GM19467 (cell line): ENCODE data around the gene ZNF385A.

Experiments used
- ATAC-seq: cut with Tn5 transposase; IDR thresholded peaks from one replicate; pipeline ENCODE4 v1.9.1; 2021; ENCODE audit warnings: mild to moderate bottlenecking, moderate library complexity; ENCODE audit not compliant: unreplicated experiment

ZNF385A gene

DNA sequence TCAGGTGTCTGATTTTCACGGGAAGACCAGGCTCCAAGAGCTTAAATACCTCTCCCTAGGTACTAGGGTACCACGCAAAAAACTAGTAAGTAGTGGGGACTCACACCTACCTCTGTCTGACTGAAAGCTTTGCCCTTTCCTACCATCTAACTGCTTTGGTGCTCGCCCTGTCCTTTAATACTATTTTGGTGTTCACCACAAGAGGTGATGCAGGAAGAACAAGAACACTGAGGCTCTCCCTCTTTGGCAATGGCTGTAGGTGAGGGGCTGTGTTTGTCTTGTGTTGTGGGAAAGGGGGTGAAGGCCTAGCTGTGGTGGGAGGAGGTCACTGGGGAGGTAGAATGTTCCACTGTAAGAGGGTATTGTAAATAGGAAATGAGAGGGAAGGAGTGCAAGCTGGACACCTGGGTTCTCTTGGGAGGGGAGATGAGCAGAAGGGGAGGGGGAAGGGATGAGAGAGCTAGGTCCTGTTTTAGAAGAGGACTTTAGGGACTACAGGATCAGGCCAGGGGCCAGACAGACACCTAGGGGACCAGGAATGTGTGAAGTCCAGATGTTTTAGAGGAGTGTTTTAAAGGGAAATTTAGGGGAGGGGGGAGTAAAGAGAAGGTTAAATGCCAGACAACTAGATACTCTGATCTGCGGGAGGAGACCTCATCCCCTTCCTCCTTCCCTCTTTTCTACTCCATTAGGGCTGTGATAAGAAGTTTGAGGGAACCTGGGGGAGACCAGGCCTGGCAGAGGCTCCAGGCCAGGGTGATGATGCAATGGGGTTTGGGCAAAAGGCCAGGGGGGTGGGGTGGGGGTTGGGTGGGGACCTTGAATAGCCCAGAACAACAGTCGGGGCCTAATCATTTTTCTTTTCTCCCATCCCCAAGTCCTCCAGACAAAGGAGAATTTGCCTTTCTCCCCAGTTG lies 32.4 kb upstream of the ZNF385A start:
- no peak for ATAC-seq

DNA sequence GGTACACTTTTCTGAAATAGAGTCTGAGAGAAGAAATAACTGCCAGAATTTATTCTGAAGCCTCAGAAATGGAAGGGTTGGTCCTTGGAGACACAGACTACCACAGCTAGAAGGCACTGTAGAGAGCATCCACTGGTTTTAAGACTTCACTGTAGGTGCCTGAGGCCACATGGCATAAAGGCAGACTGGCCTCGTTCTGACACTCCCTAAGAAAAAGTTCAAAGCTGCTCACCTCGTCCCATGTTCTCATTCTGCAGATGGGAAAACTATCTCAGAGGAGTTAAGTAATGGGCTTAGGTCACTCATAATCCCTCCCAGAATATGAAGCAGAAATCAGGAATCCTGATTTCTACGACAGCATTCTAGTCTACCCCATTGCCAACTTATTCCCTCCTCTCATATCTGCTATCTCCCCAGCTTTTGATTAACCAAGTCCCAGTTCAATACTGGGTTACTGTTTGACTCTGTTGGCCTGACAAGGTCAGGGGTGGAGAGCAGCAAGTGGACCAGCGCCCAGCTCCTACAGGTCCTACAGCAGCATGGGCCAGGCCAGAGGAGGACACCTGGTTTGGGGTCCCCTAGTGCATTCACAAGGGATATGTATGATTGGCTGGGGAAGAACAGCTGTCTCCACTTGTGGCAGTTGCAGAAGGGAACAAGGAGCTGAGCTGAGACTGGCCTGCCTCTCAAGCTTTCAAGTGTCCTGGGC lies 30.8 kb upstream of the ZNF385A start:
- ATAC-seq: no peak

DNA sequence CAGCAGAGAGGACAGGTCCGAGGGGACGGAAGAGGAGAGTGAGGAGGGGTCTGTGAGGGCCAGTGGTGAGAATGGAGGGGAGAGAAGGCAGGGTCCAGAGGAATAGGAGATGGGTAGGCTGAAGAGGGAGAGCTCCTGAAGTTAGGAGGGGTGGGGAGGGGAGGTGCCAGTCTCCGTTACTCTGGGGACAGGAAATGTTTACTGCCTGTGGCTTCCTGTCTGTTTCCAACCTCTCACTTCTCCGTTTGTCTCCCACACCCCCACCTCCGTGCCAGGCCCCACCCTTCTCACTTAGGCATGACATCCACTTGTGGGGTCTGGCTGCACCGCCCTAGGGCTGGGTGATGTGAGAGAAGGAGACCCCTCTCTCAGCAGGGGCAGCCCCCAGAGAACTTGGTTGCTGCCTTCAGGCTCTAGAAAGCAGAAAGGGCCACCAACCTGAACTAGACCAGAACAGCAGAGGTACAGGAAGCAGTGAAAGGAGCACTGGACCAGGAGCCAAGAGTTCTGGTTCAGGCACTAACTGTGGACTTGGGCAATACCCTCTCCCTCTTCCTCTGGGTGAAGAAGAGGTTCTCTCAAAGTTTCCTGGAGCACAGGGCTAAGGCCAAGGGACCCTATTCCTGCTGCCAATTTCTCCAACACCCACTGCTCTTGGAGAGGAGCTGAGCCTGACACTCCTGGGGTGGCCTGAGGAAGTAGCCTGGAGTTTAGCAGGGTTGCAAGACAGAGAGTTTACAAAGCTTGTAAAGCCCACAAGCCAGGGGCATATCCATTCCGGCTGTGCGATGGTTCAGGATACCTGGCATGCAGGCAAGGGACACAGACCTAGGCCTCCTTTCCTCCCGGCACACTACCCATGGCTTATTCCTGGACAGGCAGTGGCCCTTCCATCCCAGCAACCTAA lies 29.0 kb upstream of the ZNF385A start:
- no peak for ATAC-seq

DNA sequence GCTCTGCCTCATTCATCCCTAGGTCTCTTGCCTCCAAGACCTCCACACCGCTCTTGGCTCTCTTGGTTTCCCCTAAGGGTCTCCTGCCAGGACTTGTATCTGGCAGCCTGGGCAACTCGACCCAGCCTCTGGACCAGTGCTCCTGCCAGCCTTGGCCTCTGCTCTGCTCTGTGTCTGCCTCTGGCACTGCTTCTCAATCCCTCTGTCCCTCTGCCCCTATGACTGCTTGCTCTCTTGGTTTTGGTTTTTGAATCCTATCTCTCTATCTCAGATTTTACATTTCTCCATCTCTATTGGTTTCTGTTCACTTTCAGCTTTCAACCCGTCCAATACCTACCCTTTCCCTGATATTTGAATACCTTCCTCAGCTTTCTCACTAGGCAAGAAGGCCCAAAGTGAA lies 28.3 kb upstream of the ZNF385A start:
- no peak for ATAC-seq

DNA sequence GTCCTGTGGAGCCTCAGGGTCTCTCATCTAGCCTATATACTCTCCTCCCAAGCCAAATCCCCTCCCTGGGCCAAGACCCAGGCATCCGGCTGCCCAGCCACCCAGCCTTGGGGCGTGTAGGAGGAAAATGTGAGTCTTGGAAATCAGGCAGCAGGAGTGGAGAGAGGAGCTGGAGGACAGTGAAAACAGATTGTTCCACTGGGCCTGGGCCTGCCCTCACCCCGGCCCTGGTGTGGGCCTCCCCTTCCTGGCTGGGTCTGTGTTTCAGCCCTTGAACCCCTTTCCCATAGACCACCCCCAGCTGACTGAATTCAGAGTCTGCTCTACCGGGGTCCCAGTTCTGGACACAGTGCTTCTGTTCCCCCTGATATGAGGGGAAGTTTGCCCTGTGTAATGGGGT lies 27.8 kb upstream of the ZNF385A start:
- no peak for ATAC-seq

DNA sequence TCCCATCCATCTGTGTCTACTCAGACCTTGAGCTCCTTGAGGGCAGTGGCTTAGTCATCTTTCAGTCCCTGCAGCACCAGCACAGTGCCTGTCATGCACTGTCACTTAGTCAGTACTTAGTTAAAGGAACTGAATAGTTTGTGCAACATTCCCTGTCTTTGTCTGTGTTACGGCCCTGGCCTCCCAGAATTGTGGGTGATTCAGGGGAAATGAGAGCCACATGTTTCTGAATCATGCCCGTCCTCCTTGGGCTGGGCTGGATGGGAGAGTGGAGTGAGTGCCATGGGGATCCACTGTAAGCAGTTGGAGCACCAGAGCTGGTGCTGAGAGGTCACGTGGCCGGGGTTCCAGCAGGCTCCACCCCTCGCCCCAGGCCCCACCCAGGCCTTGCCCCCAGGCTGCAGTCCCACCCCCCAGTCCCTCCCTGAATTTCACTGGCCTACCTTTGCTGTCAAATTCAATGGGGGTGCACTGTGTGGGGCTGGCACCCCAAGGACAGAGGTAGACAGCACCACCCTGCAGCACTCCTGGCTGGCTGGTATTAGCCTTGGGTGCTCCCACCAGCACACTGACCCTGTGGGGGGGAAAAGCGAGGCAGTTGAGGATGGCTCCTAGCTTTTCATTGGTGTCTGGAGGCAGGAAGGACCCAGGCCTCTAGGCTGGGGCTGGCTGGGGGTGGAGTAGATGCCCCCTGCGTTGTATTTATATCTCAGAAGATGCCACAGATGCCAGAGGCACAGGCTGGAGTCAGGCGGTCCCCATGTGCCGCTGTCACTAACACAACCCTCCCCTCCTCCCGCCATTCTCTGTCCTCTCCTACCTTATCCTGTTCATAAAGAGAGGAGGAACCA lies 27.1 kb upstream of the ZNF385A start:
- ATAC-seq: no peak

DNA sequence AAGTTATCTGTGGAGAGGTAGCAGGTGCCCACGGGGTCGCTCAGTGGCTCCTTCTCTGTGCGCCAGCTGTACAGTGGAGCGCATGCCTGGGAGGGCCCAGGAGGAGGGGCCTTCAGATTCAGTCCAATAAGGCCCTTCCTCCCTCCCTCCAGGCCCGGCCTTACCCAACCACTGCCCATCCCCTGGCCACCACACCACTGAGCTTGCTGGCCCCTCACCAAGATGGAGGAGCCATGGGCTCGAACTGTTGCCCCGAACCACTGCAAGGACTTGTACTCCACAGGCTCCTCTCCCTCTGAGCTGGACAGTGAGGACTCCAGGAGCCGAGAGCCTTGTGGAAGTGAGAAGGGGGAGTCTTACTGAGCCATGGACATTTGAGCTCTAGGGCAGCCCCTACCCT lies 24.7 kb upstream of the ZNF385A start:
- no peak for ATAC-seq

DNA sequence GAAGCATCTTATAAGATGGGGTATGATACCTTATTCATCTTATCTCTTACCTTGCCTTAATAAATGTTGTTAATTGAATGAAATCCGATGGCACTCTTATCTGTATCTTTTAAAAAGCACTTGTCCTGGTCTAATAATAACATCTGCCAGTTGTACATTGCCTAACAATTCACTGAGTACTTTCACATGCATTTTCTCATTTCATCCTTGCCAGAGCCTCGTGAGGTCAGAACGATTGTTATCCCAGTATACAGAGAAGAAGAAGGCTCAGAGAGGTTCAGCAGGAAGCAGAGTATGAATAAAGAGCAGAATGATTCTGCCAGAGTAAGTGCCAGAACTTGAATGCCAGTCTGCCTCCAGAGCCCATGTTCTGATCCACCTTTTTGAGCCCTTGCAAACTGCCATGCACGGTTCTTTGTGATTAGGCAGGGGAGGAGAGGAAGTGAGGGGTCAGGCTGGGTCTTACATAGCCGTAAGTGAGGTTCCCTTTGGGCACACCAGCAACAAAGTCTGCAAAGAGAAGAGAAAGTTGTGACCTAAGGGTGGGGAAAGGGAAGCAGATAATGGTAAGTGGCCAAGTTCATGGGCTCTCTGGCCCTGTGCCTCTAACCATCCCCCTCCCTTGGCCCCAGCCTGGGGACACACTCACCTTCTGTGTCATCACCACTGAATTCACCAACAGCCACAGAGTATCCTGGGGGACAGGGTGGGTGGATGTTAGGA lies 22.8 kb upstream of the ZNF385A start:
- ATAC-seq: no peak

DNA sequence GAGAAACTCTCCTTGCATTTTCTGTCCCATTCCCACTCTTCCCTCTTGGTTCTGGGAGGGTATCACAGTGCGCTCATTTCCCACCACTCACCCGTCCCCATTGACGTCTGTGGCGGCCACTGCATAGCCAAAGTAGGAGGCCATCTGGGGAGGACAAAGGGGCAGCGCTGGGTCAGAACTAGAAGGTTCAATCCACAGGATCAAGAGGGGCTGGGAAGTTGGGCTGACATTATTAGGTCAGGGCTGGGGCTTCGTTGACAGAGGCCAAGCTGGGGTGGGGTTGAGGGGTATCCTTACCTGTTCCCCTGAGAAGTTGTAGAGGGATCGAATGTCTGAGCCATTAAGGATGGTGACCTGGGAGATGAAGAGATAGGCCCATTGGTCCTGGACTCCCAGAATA lies 21.0 kb upstream of the ZNF385A start:
- ATAC-seq: no peak

DNA sequence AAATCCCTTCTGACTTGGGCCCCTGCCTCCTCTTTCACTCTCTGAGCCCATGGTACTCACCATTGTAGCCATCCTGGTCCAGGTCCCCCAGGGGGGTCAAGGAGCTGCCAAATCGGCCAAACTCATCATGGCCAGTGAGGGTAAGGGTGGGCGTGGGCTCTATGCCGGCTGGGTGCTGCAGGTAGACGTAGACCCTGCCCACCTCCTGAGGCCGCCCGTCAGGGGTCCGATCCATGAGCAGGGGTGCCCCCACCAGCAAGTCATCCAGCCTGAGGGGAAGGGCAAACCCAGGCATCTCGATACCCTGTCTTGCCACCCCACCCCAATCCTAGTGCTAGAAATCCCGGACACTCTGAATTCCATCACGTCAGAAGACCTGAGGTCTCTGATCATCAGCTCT lies 20.6 kb upstream of the ZNF385A start:
- ATAC-seq: no peak

DNA sequence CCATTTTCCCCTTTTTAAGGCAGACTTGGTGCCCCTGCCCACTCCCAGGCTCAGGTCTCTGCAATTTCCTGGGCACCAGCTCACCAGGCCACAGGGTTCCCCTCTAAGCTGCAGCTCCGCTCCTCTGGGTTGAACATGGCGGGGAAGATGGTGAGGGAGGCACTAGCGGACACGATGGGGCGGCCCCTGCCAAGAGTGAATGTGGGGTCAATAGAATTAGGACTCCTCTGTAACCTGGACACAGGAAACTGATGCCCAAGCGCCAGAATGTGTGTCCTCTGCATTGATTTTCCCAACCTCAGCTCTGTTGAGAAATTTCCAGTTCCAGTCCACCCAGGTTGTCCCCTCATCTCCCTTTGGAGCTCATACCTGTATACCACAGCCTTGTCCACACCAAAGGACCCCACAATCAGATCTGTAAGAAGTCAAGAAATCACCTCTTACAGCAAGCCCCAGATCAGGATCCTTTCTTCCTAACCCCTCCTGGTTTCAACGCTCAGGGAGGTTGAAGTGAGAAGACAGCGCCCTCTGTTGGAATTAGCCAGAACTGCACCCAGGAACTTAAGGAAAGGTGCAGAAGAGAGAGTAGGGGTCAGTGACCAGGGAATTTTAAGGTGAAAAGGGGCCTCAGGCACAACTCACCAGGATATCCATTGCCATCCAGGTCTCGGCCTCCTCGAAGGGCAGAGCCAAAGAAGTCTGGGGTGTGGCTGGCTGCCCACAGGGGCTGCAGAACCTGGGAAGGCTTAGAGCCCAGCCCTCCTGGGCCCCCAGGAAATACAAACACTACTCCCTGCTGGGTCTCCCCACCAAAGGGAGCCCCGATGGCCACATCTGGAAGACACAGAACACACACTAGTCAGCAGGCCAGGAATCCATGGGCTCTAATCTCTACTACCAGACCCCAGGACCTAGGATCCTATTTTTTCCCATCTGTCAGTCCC lies 19.8 kb upstream of the ZNF385A start:
- no peak for ATAC-seq

DNA sequence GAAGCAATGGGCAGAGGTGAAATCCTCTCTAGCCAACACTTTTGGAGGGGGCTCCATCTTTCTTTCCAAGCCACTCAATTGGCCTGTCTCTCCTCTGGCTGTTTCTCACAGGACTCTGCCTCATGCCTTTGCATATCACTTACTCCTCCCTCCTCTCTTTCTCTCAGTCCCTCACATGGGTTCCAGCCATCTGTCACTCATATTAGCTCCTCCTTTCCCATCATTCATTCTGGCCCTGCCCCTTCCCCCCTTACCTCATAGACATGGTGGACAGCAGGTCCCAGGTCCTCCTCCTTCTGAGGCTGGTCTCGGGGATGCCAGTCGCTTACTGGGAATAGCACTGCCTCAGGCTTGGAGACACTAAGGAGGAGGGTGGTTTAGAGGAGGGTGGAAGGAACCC lies 16.6 kb upstream of the ZNF385A start:
- ATAC-seq: no peak

DNA sequence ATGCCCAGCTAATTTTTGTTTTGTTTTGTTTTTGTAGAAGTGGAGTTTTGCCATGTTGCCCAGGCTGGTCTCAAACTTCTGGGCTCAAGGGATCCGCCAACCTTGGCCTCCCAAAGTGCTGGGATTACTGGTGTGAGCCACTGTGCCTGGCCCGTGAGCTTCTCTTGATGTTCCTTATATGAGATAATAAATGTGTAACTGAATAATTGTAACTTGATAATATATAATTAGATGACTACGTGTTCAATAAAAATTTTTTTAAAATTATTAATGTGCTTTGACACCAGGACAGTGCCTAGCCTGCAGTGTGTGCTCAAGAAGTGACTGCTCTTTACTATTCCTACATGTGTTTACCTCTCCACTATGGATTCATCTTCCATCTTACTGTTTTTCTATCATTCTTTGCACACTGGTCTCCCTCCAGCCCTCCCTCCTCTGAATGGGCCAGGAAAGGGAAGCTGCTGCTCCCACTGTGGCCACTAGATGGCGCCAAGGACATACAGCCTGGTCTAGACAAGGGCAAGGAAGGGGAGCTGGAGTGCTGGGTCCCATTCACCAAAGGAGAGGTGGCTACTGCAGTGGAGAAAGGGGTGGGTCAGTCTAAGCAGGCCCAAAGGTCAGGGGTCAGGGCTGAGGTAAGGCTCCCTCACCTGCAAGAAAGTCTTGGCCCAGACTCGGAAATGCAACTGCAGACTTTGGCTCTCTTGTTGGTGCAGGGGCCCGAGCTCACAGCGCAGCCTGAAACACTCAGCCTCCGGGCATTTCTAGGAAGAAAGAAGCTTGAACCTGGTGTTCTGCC lies 14.7 kb upstream of the ZNF385A start:
- ATAC-seq: peak; percentile 78

DNA sequence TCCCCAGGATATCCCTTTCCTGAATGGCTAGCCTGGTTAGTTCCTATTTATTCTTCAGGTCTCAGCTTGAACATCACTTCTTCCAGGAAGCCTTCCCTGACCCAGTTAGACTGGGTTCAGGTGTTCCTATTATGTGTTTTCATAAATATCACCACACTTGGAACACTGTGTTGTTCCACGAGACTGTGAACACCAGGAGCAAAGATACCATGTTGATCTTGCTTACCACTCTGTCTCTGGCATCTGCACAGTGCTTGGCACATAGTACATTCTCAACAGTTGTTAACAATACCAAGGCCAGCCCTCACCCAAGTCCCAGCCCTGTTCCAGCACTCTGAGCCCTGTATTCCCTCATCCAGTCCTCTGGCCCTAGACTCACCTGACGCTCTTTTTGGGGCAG lies 13.7 kb upstream of the ZNF385A start:
- no peak for ATAC-seq

DNA sequence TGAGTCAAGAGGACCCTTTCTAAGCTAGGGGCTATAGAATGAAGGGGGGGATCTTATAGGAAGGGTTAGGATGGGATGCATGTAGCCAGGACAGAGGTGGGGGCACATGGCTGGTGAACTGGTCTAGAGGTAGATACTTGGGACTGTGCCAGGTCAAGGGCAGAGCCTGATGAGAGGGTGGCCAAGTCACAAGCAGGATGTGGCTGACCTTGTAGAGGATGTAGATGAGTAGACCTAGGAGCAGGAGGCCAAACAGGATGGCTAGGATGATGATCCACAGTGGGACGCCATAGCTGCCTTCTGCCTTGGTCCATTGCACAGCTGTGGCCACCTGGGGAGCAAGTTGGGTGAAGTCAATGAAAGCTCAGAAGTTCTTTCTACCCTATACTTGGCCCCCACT lies 12.6 kb upstream of the ZNF385A start:
- no peak for ATAC-seq

DNA sequence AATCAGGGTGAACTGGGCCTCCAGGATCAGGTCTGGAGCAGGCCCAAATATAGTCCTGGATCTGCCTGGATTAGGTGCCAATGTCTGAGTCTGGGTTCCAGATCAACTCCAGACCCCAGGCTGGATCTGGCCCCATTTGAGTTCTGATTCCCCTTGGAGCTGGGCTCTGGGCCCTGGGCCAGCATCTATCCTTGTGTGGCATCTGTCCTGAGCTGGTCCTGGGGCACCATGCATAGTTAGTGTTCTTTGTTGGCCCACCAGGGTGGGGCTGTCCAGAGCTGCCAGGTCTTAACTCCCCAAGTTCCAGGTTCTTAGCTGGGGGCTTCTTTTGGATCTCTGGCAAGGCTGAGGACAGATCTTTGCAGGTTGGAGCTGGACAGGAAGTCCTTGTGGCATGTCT lies 11.0 kb upstream of the ZNF385A start:
- no peak for ATAC-seq

DNA sequence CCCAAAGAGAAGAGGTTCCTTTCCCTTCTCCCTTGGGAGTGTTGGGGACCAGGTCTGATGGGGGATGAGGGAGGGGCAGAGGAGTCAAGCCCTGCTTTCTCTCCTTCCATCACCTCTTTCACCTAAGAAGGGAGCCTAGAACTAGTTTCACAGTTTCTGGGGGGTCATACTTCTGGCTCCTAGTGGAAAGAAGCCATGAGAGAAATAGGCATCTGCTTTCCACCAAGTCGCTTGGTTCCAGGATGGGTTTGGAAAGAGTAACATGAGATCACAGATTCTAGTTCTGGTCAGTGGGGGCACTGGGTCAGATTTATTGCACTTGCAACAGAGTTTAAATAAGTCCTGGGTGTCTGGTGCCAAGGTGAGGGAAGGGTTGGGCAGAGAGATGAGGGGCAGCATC lies 10.5 kb upstream of the ZNF385A start:
- ATAC-seq: no peak

DNA sequence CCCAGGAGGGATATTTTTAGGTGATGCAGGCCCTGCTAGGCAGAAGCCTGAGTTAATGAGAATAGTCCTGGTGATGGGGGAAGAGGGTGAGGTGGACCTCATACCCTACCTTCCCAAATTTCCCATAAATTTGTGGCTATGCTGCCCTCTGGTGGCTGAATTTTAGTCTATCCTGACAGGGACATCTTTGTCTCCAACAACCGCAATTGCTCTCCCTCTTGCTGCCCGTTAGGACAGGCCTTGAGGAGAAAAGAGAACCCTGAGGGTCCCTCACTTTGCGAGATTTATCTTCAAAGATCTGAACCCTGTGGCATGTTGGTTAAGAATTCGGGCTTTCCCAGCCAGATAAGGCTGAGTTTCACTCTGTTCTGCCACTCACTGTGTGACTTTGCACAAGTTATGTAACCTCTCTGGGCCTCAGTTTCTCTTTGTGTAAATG lies 9.8 kb upstream of the ZNF385A start:
- ATAC-seq: no peak
